Measurements from ENCODE around the gene CD81.

Gene CD81

GRCh38 chr11:2368851-2369180 is 8.3 kb upstream of the CD81 start (continued):
- no peak for TF ChIP-seq TSHZ2 (CRISPR knock-in tag; IDR thresholded peaks at IDR 0.05)
- no peak for TF ChIP-seq ZNF565 (CRISPR knock-in tag; conservative IDR thresholded peaks at IDR 0.05; ENCODE audit: low read depth)
- no peak for TF ChIP-seq TOX (CRISPR knock-in tag; IDR thresholded peaks at IDR 0.05; ENCODE audit: borderline replicate concordance)
- TF ChIP-seq TCF4 (CRISPR knock-in tag; IDR thresholded peaks at IDR 0.05; ENCODE audit: borderline replicate concordance): no peak
- TF ChIP-seq ISL1 (CRISPR knock-in tag; IDR thresholded peaks at IDR 0.05): no peak

- TF ChIP-seq CREB5 (CRISPR knock-in tag; IDR thresholded peaks at IDR 0.05; ENCODE audit: low read depth) (no peak), CSDC2 (CRISPR knock-in tag; IDR thresholded peaks at IDR 0.05) (no peak), TOX (CRISPR knock-in tag; IDR thresholded peaks at IDR 0.05; ENCODE audit: borderline replicate concordance) (no peak), GLIS3 (CRISPR knock-in tag; IDR thresholded peaks at IDR 0.05) (no peak), ARNTL (CRISPR knock-in tag; IDR thresholded peaks at IDR 0.05; ENCODE audit: borderline replicate concordance, low read depth) (no peak), BACH2 (CRISPR knock-in tag; IDR thresholded peaks at IDR 0.05; ENCODE audit: borderline replicate concordance) (no peak), PPARA (CRISPR knock-in tag; IDR thresholded peaks at IDR 0.05; ENCODE audit: borderline replicate concordance) (no peak), POU6F1 (CRISPR knock-in tag; IDR thresholded peaks at IDR 0.05; ENCODE audit: borderline replicate concordance, low read depth) (no peak), ZNF8 (CRISPR knock-in tag; IDR thresholded peaks at IDR 0.05) (no peak), ESRRG (CRISPR knock-in tag; IDR thresholded peaks at IDR 0.05) (no peak), RARB (CRISPR knock-in tag; IDR thresholded peaks at IDR 0.05) (no peak), TSHZ2 (CRISPR knock-in tag; IDR thresholded peaks at IDR 0.05) (no peak), OSR1 (CRISPR knock-in tag; IDR thresholded peaks at IDR 0.05) (no peak), ZNF70 (CRISPR knock-in tag; IDR thresholded peaks at IDR 0.05) (no peak), ZFP3 (CRISPR knock-in tag; IDR thresholded peaks at IDR 0.05) (no peak), ZC3H10 (CRISPR knock-in tag; IDR thresholded peaks at IDR 0.05) (no peak), ZFP30 (CRISPR knock-in tag; IDR thresholded peaks at IDR 0.05) (no peak)
- ATAC-seq: no peak
Measured at GRCh38 chr11:2369320-2369719, 7.8 kb upstream of the CD81 start.

- no peak for ATAC-seq
- TF ChIP-seq ZFP30 (CRISPR knock-in tag; IDR thresholded peaks at IDR 0.05) (no peak), ARNTL (CRISPR knock-in tag; IDR thresholded peaks at IDR 0.05; ENCODE audit: borderline replicate concordance, low read depth) (no peak), ISL1 (CRISPR knock-in tag; IDR thresholded peaks at IDR 0.05) (no peak), PATZ1 (CRISPR knock-in tag; IDR thresholded peaks at IDR 0.05; ENCODE audit: borderline replicate concordance) (no peak), PPARA (CRISPR knock-in tag; IDR thresholded peaks at IDR 0.05; ENCODE audit: borderline replicate concordance) (no peak), ZFP3 (CRISPR knock-in tag; IDR thresholded peaks at IDR 0.05) (no peak), TSHZ2 (CRISPR knock-in tag; IDR thresholded peaks at IDR 0.05) (no peak), CREB5 (CRISPR knock-in tag; IDR thresholded peaks at IDR 0.05; ENCODE audit: low read depth) (no peak), ZC3H10 (CRISPR knock-in tag; IDR thresholded peaks at IDR 0.05) (no peak), OSR1 (CRISPR knock-in tag; IDR thresholded peaks at IDR 0.05) (no peak), ESRRG (CRISPR knock-in tag; IDR thresholded peaks at IDR 0.05) (no peak), ZNF8 (CRISPR knock-in tag; IDR thresholded peaks at IDR 0.05) (no peak), RARB (CRISPR knock-in tag; IDR thresholded peaks at IDR 0.05) (no peak)
Measured at GRCh38 chr11:2369896-2370295, 7.2 kb upstream of the CD81 start.
